ENCODE data around the gene NEB.

NEB gene, protein sequence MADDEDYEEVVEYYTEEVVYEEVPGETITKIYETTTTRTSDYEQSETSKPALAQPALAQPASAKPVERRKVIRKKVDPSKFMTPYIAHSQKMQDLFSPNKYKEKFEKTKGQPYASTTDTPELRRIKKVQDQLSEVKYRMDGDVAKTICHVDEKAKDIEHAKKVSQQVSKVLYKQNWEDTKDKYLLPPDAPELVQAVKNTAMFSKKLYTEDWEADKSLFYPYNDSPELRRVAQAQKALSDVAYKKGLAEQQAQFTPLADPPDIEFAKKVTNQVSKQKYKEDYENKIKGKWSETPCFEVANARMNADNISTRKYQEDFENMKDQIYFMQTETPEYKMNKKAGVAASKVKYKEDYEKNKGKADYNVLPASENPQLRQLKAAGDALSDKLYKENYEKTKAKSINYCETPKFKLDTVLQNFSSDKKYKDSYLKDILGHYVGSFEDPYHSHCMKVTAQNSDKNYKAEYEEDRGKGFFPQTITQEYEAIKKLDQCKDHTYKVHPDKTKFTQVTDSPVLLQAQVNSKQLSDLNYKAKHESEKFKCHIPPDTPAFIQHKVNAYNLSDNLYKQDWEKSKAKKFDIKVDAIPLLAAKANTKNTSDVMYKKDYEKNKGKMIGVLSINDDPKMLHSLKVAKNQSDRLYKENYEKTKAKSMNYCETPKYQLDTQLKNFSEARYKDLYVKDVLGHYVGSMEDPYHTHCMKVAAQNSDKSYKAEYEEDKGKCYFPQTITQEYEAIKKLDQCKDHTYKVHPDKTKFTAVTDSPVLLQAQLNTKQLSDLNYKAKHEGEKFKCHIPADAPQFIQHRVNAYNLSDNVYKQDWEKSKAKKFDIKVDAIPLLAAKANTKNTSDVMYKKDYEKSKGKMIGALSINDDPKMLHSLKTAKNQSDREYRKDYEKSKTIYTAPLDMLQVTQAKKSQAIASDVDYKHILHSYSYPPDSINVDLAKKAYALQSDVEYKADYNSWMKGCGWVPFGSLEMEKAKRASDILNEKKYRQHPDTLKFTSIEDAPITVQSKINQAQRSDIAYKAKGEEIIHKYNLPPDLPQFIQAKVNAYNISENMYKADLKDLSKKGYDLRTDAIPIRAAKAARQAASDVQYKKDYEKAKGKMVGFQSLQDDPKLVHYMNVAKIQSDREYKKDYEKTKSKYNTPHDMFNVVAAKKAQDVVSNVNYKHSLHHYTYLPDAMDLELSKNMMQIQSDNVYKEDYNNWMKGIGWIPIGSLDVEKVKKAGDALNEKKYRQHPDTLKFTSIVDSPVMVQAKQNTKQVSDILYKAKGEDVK (N-terminal part only)

DNA sequence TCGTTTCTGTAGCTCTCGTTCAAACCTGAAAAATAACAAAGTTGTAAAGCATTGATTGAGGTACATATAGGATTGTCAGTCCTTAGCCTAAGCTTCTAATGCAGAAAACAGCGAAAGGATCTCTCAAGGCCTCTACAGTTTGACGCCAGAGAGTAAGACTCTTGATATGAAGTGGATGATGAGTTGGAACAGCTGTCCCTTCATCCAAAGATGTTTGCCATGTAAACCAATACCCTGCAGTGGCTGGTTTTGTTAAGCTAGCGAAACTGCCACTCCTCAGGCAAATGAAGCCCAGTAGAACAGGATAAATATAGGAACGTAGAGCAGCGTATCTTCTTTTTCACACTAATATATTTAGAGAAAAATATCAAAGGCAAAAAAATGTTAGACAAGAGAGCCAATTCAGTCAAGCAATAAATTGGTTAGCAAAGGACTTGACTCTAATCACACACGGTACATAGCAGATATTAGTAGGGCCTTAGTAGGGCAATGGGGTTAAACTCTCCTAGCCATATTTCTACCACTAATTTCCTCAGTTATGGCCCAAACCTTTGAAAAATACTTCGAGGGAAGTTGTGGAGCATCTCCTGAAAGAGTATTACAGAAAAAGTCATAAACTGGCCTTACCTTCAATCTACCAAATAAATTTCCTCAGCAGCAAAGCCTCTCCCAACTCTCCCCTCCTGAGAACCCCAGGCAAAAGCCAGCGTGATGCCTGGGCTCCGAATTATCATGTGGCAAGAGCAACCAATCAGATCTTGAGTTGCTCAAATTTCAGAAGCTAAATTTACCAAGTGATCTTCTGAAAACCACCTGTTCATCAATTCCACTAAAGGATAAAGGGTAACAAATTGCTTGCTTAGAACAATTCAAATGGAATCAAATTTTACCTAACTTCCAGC lies at the start of gene NEB:
TSS of gene NEB (minus strand) at position 706 of the 902 bp plus-strand sequence. CDS start 1,320 bp downstream, outside the sequence.
- DNase-seq (ENCODE audit: low read depth): no peak

GRCh38 chr2:151783133-151783520 lies 48.9 kb upstream of the NEB start:
- DNase-seq (ENCODE audit: low read depth): no peak

DNA sequence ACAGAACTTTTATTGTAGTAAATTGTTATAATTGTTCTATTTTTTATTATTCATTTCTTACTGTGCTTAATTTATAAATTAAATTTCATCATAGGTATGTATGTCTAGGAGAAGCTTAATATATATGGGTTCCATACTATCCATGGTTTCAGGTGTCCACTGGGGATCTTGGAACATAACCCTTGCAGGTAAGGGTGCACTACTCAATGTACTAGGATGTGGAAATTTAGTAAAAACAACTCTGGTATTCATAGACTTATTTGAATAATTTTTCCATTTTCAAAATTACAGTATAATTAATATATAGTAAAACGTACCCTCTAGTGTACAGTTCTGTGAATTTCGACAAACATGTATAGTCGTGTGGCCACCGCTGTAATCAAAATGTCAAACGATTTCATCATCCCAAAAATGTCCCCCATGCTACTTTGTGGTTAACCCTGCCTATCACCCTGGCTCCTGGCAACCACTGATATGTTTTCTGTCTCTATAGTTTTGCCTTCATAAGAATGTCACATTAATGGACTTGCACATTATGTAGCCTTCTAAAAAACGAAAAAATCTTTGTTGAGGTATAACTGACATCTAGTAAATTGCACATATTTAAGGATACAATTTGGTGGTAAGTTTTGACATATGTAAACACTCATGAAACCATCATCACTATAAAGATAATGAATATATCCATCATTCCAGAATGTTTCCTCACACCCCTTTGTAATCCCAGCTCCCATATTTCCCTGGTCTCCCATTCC lies 48.3 kb upstream of the NEB start:
- DNase-seq (ENCODE audit: low read depth): peak; percentile 57

- no peak for DNase-seq (ENCODE audit: low read depth)
These were observed 47.4 kb upstream of the NEB start for GRCh38 chr2:151781642-151782041.

GRCh38 chr2:151780938-151781337 lies 46.7 kb upstream of the NEB start:
- no peak for DNase-seq (ENCODE audit: low read depth)

DNA sequence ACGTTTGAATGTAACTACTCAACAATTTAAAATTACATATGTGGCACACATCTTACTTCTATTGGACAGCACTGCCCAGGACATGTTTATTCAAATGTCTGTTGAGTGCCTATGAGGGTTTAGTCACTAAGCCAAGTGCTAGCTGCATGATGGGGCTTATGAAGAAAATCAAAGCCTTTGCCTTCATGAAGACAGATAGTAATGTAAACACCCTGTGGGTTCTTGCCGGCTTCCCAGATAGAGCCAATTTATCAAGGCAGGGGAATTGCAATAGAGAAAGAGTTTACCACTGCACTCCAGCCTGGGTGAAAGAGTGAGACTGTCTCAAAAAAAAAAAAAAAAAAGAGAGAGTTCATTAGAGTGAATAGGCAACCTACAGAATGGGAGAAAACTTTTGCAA lies 43.7 kb upstream of the NEB start:
- no peak for DNase-seq (ENCODE audit: low read depth)

DNA sequence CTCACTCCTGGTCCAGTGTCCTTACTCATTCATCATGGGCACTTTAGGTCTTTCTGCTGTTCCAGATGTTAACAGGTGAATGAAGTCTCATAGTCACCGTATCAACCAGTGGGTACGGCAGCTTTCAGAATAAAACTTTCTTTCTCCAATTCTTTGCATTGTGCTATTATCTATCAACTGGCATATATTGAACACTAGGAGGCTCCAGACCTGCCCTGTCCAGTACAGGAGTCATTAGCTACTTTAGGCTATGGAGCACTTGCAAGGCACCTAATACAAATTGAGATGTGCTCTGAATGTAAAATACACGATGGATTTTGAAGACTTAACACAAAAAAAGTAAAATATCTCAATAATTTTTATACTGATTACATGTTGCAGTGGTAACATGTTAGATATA lies 43.2 kb upstream of the NEB start:
- DNase-seq (ENCODE audit: low read depth): no peak

- no peak for DNase-seq (ENCODE audit: low read depth)
These were observed 42.1 kb upstream of the NEB start for GRCh38 chr2:151776367-151776766.

- no peak for DNase-seq (ENCODE audit: low read depth)
These were observed 40.9 kb upstream of the NEB start for GRCh38 chr2:151775057-151775740.

- no peak for DNase-seq (ENCODE audit: low read depth)
These were observed 40.2 kb upstream of the NEB start for GRCh38 chr2:151774506-151774905.

- no peak for DNase-seq (ENCODE audit: low read depth)
These were observed 37.5 kb upstream of the NEB start for GRCh38 chr2:151771599-151772358.

DNA sequence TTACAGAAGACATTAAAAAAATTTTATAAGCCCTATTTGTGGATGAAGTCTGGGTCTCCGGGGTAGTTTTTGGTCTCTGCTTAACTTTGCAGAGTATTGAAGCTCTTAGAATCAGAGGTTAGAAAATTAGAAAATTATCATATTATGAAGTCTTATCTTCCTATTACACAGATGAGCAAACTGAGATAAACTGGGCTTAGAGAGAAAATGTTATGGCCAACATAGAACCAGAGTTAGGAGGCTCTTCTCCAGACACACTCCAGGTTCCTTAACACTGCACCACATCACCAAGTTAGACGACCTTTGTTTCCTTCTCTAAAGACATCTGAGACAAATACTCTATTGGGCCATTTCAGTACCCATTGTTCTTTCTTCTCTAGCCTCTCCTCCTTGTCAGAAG lies 36.7 kb upstream of the NEB start:
- no peak for DNase-seq (ENCODE audit: low read depth)

- DNase-seq (ENCODE audit: low read depth): no peak
These were observed 35.3 kb upstream of the NEB start for GRCh38 chr2:151769606-151770005.

DNA sequence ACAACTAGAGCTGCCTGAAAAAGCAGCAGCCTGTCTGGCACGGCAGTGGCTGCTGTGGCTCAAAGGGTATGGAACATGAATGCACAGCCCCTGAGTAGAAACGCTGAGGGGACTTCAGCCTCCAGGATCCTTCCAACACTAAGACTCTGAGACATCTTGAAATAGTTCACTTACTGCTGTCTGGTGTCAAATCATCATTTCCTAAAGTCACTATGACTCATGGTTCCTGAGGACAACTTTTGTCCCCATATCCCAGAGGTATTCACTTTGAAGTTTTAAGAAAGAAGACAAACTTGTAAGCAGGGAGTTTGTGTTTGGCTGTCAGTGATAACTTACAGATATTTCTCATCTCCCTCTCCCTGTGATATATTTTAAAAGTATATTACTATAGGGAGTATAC lies 33.3 kb upstream of the NEB start:
- DNase-seq (ENCODE audit: low read depth): no peak

- no peak for DNase-seq (ENCODE audit: low read depth)
These were observed 32.3 kb upstream of the NEB start for GRCh38 chr2:151766437-151767153.

DNA sequence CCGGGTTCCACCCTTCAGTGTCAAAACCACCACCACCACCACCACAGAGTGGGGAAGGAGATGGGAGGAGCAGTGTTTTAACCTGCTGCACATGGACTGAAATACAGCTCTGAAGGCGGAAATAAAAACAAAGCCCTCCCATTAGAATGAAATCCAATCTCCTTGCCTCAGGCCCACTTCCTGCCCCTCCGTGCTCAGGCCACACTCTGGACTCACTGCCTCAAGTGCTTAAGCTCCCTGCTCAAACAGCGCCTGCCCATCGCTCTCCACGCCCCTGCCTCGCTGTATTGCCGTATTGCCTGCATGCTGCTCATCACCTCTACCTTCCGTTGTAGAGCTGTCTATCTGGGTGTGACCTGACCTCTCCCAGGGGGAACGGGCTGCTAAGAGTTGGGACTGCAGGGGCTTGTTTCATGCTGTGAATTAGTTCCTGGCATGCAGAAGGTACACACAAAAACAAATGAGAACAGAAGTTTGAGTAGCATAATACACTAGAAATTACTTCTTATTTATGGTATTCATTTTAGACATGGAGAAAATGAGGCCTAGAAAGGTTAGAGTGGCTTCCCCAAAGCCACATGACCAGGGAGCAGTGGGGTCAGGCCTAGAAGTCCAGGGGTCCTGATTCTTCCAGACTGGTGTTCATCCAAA lies 31.6 kb upstream of the NEB start:
- DNase-seq (ENCODE audit: low read depth): no peak

- peak; percentile 41 for DNase-seq (ENCODE audit: low read depth)
These were observed 28.4 kb upstream of the NEB start for GRCh38 chr2:151762694-151763093.

DNA sequence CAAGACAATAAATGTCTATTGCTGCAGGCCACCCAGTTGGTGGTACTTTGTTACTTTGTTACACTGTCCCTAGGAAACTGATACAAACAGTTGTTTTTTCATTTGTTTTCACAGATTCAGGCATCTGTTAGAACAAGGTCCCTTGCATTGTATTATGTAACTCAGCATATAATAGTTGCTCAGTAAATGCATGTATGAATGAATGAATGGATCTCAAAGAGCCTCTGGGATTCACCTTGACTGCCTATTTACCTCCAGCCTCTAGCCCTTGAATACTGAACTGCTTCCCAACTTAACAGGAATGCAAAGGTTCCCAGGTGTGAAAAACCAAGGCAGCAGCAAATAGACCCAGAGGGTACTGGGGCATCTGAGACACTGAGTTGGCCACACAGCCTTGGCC lies 27.4 kb upstream of the NEB start:
- no peak for DNase-seq (ENCODE audit: low read depth)
